ENCODE measurements around the gene AGPS.

DNA sequence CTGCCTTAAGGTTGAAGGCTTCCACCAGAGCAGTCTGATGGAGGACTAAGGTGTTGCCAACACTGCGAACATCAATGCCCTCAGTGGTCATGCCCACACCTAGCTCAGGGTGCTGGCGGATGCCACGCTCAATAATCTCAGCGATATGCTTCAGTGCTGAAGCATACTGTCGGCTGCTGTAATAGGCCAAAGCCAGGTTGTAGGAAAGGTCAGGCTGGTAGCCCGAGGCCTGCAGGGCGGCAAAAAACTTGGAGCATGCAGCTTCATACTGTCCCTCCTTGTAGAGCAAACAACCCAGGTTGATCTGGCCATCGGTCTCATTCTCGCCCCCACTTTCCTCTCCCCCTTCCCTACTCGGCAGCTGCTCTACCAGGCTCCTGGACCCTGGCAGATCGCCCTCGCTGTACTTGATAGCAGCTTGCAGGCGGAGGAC is 159.4 kb downstream of the AGPS start:
- TF ChIP-seq, protein P1, sequence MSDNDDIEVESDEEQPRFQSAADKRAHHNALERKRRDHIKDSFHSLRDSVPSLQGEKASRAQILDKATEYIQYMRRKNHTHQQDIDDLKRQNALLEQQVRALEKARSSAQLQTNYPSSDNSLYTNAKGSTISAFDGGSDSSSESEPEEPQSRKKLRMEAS (IDR thresholded peaks at IDR 0.05) = no peak
- TF ChIP-seq, protein P2, sequence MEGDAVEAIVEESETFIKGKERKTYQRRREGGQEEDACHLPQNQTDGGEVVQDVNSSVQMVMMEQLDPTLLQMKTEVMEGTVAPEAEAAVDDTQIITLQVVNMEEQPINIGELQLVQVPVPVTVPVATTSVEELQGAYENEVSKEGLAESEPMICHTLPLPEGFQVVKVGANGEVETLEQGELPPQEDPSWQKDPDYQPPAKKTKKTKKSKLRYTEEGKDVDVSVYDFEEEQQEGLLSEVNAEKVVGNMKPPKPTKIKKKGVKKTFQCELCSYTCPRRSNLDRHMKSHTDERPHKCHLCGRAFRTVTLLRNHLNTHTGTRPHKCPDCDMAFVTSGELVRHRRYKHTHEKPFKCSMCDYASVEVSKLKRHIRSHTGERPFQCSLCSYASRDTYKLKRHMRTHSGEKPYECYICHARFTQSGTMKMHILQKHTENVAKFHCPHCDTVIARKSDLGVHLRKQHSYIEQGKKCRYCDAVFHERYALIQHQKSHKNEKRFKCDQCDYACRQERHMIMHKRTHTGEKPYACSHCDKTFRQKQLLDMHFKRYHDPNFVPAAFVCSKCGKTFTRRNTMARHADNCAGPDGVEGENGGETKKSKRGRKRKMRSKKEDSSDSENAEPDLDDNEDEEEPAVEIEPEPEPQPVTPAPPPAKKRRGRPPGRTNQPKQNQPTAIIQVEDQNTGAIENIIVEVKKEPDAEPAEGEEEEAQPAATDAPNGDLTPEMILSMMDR (CRISPR knock-in tag; IDR thresholded peaks at IDR 0.05) = no peak
- TF ChIP-seq ZBTB8A (CRISPR knock-in tag; IDR thresholded peaks at IDR 0.05; ENCODE audit: borderline replicate concordance, low read depth) (no peak), GMEB1 (CRISPR knock-in tag; IDR thresholded peaks at IDR 0.05; ENCODE audit: borderline replicate concordance) (no peak), RAD21 (CRISPR knock-in tag; IDR thresholded peaks at IDR 0.05) (no peak), ZFP91 (CRISPR knock-in tag; IDR thresholded peaks at IDR 0.05; ENCODE audit: borderline replicate concordance) (no peak), SMARCC2 (IDR thresholded peaks at IDR 0.05) (no peak), PHF8 (CRISPR knock-in tag; IDR thresholded peaks at IDR 0.05) (no peak), ZNF841 (CRISPR knock-in tag; IDR thresholded peaks at IDR 0.05; ENCODE audit: borderline replicate concordance) (no peak), KAT2B (IDR thresholded peaks at IDR 0.05; ENCODE audit: borderline replicate concordance, low read depth, low read length) (no peak), CBX5 (CRISPR knock-in tag; IDR thresholded peaks at IDR 0.05; ENCODE audit: borderline replicate concordance) (no peak), MED1 (CRISPR knock-in tag; IDR thresholded peaks at IDR 0.05) (no peak)
